Stomach (tissue), 4 donors: Measurements from ENCODE around the gene PLS3.

ENCODE experiments used
- CTCF ChIP-seq, 7 experiments: fragments of 450-650 bp in 4 of 7; fragments of 200-600 bp in 3 of 7; sonication (generic) in 3 of 7; IDR thresholded peaks; one replicate each; pipeline ENCODE4 v1.5.1; 2016 to 2019; ENCODE audit warnings: antibody characterized with exemption in 7 of 7, control low read depth in 2 of 7, mild to moderate bottlenecking in 1 of 7
- EP300 ChIP-seq: sonication (generic); formaldehyde crosslinking; IDR thresholded peaks from one replicate; pipeline ENCODE4 v1.6.1; 2017; ENCODE audit warnings: antibody characterized with exemption
- POLR2A ChIP-seq, 4 donors: fragments of 450-650 bp; IDR thresholded peaks; one replicate each; pipeline ENCODE4 v1.6.1; 2016; ENCODE audit warnings: antibody characterized with exemption in 4 of 4, control low read depth in 2 of 4, mild to moderate bottlenecking in 1 of 4, moderate library complexity in 1 of 4
- POLR2AphosphoS5 ChIP-seq, 3 donors: sonication (generic); formaldehyde crosslinking; IDR thresholded peaks; one replicate each; pipeline ENCODE4 v1.6.1; 2016; ENCODE audit warnings: antibody characterized with exemption in 3 of 3

- no peak for TF ChIP-seq CTCF (IDR thresholded peaks at IDR 0.05)
- TF ChIP-seq POLR2AphosphoS5 (IDR thresholded peaks at IDR 0.05): no peak
- TF ChIP-seq EP300: no peak
- TF ChIP-seq POLR2A (IDR thresholded peaks at IDR 0.05): no peak
Observed at GRCh38 chrX:115565888-115566287, 4.9 kb downstream of the PLS3 start.
